RWPE1 (cell line): ENCODE results near the gene USP24.
A peak's percentile ranks its signal among the peaks of the same experiment; 100 is the strongest.

Source experiments
- CTCF ChIA-PET: fragments of 350-600 bp; sonication (Branson Sonifier 250); formaldehyde crosslinking; extraction: SDS; loops from one replicate; lab custom pipeline; 2021; lab: Yijun Ruan, JAX
- POLR2A ChIA-PET: fragments of 400-600 bp; formaldehyde crosslinking; extraction: SDS; loops from one replicate; lab custom pipeline; 2020; ENCODE audit warnings: antibody characterized with exemption; ENCODE audit not compliant: low non-redundant PET; lab: Yijun Ruan, JAX
- DNase-seq: peaks from one replicate; pipeline ENCODE4 v3.0.0; 2012; ENCODE audit warnings: low spot score
- H3K27ac ChIP-seq: fragments of 450-650 bp; 2 replicates; pipeline ENCODE4 v1.5.1; 2017
- TF ChIP-seq, protein P1 (sequence below): fragments of 450-650 bp; conservative IDR thresholded peaks from 2 replicates; pipeline ENCODE4 v1.5.1; 2017; ENCODE audit warnings: low read depth, mild to moderate bottlenecking

Gene USP24

DNA sequence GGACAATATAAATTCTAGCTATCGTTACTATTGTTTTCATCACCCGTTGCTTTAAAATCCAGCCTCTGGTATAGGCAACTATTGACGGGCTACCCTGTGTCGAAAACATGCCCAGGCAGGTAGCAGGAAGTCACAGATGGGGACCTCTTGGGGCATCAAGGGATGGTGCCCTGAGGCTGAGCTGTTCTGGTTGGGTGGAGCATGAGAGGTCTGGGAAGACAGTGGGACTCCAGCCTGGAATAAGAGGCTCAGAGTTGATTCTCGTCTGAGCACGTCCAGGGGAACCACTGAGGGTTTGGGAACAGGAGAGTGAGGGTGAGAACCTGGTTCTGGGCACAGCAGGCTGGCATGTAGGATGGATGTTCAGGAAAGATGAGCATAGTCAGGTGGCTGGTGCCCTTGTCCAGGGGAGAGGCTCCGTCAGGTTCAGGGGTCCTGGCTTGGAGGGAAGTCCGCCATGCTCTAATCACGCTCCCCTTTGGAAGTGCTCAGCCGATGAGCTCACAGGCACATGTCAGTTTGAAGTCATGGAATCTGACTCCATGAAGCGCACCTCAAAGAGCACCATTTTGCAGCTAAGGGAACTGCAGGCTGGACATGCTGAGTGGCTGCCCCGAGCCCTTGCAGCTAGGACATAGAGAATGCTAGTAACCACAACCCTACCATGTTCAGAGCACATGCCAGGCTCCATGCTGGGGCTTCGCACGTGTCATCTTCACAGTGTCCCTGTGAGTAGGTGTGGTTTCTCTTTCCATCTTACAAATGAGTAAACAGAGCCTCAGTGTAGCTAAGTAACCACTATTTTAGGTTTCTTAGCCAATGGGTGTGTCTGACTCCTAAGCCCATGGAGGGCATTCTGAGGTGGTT, 154.8 kb downstream of the USP24 start:
- CTCF ChIA-PET, result interaction anchor here (0.8 kb wide), 1 partner anchor 19 kb away, joined by 3 read pairs; no protein-coding TSS in a partner anchor
- POLR2A ChIA-PET, result no interaction called here
- no peak for DNase-seq
- TF ChIP-seq, protein P1, sequence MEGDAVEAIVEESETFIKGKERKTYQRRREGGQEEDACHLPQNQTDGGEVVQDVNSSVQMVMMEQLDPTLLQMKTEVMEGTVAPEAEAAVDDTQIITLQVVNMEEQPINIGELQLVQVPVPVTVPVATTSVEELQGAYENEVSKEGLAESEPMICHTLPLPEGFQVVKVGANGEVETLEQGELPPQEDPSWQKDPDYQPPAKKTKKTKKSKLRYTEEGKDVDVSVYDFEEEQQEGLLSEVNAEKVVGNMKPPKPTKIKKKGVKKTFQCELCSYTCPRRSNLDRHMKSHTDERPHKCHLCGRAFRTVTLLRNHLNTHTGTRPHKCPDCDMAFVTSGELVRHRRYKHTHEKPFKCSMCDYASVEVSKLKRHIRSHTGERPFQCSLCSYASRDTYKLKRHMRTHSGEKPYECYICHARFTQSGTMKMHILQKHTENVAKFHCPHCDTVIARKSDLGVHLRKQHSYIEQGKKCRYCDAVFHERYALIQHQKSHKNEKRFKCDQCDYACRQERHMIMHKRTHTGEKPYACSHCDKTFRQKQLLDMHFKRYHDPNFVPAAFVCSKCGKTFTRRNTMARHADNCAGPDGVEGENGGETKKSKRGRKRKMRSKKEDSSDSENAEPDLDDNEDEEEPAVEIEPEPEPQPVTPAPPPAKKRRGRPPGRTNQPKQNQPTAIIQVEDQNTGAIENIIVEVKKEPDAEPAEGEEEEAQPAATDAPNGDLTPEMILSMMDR, result no peak
- H3K27ac ChIP-seq, result peak overlapping the region; percentile 60

DNA sequence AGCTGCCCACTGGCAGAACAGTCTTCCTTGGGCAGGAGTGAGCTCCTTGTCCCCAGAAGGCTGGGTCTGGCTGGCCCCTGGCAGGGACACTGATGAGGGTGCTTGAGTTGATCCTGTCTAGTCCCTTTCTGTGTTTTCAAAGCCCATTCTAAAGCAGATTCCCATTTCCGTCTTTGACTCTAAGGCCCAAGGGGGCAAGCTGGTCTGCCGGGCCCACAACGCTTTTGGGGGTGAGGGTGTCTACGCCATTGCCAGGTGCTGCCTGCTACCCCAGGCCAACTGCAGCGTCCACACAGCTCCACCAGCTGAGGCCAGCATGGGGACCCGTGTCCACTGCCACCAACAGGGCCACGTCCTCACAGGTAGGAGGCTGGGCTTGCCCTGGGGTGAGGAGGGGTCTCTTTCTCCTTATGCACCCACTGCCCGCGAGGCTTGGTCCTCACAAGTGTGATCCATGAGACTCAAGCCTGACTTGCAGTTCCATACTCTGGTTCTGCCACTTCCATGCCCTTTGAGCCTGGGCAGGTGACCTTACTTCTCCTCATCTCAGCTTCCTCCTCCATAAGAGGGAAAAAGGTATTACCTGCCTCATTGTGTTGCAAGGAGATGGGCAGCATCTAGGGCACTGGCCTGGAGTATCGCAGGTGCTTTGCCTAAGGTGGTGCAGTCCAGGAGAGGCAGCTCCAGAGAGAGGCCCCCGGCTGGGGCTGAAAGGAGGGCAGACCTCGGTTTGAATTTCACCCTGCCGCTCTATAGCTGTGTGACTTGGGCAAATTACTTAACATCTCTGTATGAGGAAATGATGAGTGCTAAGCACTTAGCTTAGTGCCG, 155.6 kb downstream of the USP24 start:
- POLR2A ChIA-PET, result no interaction called here
- CTCF ChIA-PET, result no interaction called here
- H3K27ac ChIP-seq, result peak overlapping the region; percentile 60
- DNase-seq, result no peak
- TF ChIP-seq, protein P1, result no peak

DNA sequence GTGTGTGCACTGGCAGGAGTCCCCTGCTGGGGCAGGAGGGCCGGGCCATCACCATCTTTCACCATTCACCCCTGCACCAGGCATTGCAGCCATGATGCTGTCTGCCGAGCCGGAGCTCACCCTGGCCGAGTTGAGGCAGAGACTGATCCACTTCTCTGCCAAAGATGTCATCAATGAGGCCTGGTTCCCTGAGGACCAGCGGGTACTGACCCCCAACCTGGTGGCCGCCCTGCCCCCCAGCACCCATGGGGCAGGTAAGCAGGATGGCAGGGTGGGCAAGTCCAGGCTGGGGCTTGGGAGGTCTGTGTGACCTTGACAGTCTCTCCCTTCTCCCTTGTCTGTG, 157.2 kb downstream of the USP24 start:
- POLR2A ChIA-PET, result no interaction called here
- no peak for DNase-seq
- peak overlapping the region; percentile 60 for H3K27ac ChIP-seq
- TF ChIP-seq, protein P1, result no peak
- CTCF ChIA-PET, result no interaction called here

DNA sequence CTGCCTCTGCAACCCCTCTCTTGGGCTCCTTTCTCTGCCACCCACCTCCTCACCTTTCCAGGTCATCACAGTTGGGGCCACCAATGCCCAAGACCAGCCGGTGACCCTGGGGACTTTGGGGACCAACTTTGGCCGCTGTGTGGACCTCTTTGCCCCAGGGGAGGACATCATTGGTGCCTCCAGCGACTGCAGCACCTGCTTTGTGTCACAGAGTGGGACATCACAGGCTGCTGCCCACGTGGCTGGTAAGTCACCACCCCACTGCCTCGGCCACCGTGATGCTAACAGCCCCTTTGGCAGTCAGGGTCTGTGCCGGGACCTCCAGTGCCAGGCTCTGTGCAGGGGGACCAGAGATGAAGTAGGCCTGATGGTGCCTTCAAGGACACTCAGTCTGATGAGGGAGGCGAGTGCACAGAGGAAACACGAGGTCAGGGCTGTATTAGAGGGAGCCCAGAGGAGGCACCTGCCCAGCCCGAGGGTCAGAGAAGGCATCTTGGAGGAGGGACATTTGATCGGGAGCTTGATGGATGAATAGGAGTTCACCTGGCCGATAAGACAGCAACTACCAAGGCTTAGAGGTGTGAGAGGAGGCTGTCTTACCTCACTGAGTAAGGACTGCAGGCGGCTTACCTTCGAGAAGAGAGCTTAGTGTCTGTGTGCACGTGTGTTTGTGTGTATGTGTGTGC, 157.8 kb downstream of the USP24 start:
- TF ChIP-seq, protein P1, result no peak
- CTCF ChIA-PET, result no interaction called here
- H3K27ac ChIP-seq, result peak overlapping the region; percentile 60
- DNase-seq, result no peak
- POLR2A ChIA-PET, result no interaction called here

DNA sequence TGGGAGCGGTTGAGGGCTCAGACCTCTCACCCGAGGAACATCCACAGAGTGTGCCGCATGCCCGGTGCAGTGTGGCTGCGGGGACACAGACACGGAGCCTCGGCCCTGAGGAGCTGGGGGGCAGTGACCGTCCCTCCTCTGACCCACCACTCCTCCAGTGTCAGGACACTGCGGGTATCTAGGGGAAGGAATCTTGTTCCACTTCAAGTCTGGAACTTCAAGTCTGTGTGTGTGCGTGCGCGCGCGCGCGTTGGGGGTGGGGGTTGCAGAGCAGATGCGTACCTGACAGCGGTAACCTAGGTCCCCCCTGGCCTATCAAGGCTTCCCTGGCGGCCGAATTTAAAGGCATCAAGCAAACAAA, 158.6 kb downstream of the USP24 start:
- no peak for DNase-seq
- ChIA-PET CTCF (no interaction called here), POLR2A (no interaction called here)
- TF ChIP-seq, protein P1, result no peak
- peak overlapping the region; percentile 60; the same call in 1 of the 2 replicates for H3K27ac ChIP-seq
